ENCODE results near the gene NECTIN1.

NECTIN1 gene, protein sequence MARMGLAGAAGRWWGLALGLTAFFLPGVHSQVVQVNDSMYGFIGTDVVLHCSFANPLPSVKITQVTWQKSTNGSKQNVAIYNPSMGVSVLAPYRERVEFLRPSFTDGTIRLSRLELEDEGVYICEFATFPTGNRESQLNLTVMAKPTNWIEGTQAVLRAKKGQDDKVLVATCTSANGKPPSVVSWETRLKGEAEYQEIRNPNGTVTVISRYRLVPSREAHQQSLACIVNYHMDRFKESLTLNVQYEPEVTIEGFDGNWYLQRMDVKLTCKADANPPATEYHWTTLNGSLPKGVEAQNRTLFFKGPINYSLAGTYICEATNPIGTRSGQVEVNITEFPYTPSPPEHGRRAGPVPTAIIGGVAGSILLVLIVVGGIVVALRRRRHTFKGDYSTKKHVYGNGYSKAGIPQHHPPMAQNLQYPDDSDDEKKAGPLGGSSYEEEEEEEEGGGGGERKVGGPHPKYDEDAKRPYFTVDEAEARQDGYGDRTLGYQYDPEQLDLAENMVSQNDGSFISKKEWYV

DNA sequence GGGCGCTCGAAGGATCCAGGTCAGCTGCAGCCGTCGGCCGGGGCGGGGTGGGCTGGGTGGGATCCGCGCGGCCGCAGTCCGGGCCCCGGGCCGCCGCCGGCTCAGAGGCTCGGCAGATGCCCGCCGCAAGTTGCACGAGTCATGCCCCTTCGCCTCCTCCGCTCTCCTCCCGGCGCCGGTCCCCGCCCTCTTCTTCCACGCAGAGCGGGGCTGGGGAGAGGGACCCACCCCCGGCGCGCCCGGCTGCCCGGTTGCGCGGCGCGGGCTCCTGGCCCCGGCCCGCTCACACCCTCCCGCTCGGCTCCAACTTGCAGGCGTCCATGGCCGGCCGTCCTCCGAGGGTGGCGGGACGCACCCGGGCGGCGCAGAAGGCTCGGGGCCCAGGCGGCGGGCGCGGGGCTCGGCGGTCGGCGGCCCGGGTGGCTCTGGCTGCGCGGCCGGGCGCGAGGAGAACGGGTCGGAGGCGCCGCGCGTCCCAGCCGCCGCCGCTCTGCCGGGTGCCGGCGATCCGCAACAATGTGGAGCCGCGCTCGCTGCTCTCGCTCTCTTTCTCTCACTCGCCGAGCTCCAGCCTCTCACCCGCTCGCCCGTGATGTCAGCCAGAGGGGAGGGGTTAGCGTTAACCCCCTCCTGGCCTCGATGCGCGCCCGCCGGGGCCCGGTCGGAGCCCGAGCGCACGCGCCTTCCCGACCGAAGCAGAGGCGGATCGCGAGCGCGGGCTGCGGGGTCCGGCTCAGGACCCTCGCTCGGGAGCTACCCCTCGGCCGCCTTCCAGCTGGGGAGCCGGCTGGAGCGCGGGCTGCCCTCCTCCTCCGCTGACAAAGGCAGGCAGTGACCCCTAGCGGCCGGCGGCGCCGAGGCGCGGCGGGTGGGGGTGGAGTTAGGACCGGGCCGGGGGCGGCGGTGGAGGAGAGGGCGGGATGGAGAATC lies at the start of gene NECTIN1:
TSS of gene NECTIN1 (minus strand) at position 550 of the 930 bp plus-strand sequence. CDS start 647 bp downstream, outside the sequence.
- H3K4me3 ChIP-seq (ENCODE audit: low read depth, low read length), result peak within 1 kb of the TSS; percentile 95

DNA sequence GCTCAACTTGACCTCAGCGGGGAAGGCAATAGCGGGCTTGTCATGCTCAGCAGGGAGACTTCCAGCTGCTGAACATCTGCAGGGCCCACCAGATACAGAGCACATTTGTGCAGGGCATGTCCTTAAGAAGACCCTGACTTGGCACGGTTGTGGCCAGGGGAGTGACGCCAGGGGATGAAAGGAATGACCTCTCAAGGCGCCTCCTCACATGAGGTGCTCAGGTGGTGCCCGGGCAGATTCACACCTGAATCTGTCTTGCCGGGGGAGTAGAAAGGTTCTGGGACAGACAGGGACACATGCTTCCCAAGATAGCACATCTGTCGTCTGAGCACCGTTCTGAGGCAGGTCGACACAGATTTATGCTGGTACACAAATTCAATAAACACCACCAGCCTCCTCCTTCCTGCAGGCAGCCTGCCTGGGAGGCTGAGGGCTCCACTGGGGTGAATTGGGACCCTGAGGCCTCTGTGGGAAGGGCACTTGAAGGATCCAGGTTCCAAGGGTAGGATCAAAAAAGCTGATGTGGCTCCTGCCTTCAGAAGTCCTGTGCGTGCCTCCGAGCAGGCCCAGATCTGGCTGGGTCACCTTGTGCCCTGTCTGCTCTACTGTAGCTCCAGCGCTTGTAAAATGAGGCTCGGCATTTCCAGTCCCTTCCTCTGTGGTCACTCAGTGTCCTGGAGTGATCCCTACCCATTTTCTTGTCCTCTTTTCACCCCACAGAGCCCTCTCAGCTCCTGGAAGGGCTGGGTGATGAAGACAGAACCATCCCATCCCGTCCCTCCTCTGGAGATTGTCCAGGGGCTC lies 49.6 kb upstream of the NECTIN1 start:
- H3K4me3 ChIP-seq (ENCODE audit: low read depth, low read length), result no peak overlapping the region

GRCh38 chr11:119777940-119778339 lies 48.9 kb upstream of the NECTIN1 start:
- no peak overlapping the region for H3K4me3 ChIP-seq (ENCODE audit: low read depth, low read length)

DNA sequence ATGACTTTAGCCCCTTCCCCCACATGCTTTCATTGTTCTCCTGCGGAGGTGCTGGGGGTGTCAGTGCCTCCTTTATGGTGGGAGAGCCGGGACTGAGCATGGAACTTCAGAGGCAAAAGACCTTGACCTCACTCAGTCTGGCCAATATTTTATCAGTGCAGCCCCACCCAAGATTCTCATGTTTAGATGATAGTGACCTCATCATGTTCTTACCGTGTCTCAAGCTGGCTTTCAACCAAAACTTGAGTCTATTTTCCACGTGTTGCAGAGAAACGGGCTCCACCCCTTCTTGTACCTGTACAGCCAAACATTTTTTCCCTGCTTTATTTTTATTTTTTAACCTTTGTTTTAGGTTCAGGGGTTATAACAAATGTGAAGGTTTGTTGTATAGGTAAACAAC lies 47.7 kb upstream of the NECTIN1 start:
- H3K4me3 ChIP-seq (ENCODE audit: low read depth, low read length), result no peak overlapping the region

DNA sequence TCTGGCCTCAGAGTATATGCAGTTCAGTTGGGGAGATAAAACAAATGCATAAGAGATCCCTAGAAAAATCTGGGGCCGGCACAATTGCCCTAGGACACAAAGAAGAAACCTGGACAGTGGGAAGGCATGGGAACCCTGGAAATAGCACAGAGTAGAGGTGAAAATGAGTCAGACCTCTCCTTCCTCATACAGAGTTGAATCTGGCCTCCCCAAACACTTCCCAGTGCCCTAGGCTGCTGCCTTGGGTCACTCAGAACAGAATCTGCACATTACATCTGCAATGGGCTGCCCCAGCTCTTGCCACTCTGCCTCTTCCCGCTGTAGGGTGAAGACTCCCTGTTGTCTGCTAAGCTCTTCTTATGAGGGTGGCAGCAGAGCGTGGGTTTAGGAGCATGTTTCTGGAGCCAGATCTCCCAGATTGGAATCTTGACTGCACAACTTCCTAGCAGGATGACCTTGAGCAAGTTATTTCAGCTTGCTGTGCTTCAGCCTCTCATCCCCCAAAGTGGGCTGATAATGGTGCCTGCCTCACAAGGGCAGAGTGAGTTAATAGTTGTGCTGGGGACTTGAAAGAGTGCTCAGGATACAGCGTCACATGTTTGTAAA lies 47.1 kb upstream of the NECTIN1 start:
- no peak overlapping the region for H3K4me3 ChIP-seq (ENCODE audit: low read depth, low read length)

GRCh38 chr11:119774172-119774763 lies 45.3 kb upstream of the NECTIN1 start:
- H3K4me3 ChIP-seq (ENCODE audit: low read depth, low read length), result no peak overlapping the region

- no peak overlapping the region for H3K4me3 ChIP-seq (ENCODE audit: low read depth, low read length)
Observed at GRCh38 chr11:119772641-119773415, 43.8 kb upstream of the NECTIN1 start.

DNA sequence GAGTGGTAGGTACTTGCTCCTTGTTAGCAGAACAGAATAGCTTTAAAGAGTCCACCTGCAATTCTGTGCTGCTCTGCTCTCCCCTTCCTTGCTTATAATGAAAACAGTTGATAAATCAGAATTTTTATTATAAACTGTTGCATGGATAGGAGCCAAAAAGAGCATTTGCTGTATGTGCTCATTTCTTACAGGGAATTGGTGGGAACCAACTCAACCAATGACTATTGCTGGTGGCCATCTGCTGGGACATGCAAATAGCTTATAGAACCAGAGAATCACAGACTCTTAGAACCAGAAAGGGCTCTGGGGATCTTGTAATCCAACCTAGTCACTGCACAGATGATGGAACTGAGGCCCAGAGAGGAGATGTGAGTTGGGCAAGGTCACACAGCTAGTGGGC lies 43.1 kb upstream of the NECTIN1 start:
- H3K4me3 ChIP-seq (ENCODE audit: low read depth, low read length), result no peak overlapping the region

GRCh38 chr11:119771172-119771770 lies 42.3 kb upstream of the NECTIN1 start:
- H3K4me3 ChIP-seq (ENCODE audit: low read depth, low read length), result no peak overlapping the region

DNA sequence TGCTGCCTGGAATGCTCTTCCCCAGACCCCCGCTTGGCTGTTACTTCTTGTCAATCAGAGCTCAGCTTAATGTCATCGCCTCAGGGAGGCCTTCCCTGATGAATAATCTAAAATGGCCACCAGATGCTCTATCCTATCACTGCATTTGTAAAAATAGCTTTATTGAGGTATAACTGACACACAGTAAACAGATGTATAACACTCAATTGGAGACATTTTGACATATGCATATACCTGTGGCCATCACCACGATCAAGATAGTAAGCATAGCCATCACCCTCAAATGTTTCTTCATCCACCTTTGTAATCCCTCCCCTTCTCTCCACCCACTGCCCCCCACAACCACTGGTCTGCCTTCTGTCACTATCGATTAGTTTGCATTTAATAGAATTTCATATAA lies 36.6 kb upstream of the NECTIN1 start:
- H3K4me3 ChIP-seq (ENCODE audit: low read depth, low read length), result no peak overlapping the region

DNA sequence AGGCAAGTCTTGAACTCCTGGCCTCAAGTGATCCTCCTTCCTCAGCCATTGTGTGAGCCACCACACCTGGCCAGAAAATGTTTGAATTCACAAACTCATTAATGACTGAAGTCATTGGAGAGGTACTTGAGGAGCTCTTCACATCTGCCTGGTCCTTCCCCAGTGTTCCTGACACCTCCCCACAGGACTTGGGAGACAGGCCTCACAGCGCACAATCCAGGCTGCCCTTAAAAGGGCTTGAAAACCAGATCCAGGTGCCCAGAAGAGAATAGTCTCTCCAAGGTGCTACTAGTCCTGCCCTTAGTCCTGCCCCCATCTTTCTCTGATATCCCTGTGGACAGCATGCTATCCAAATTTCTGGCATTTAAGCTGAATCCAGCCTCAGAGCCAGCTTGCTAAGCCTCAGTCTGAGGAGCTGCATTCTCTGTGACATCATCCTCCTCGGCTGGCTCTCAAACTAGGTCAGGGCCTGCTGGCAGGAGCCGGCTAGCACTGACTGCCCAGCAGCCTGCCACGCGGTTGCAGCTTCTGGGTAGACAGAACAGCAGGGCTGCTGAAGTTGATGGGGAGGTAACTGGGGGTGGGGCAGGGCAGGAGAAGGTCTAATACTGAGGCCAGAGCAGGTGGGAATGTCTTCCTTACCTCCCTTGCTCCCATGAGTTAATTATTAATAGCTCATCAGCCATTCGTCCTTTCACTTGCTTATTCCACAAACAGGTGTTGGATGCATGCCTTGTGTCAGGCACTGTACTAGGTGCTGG lies 35.3 kb upstream of the NECTIN1 start:
- no peak overlapping the region for H3K4me3 ChIP-seq (ENCODE audit: low read depth, low read length)

- no peak overlapping the region for H3K4me3 ChIP-seq (ENCODE audit: low read depth, low read length)
Observed at GRCh38 chr11:119763071-119763728, 34.2 kb upstream of the NECTIN1 start.

- H3K4me3 ChIP-seq (ENCODE audit: low read depth, low read length), result no peak overlapping the region
Observed at GRCh38 chr11:119759747-119760412, 30.9 kb upstream of the NECTIN1 start.

DNA sequence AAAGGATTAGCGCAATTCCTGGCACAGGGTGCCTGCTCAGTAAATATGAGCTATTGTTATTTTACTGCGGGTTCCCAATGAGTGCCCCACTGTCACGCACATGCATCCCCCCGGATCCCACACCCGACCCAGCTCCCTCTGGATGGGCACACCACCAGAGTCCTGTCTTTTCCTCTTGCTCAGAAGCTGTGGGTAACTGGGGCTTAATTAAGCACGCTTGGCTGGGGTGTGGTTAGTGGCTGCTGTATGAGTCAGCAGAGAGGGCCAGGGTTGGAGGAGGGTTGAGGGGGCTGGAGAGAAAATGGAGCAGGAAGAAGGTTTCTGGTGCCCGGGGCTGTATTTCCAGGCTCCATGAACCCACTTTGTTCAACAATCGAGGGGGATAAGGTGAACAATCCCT lies 30.3 kb upstream of the NECTIN1 start:
- no peak overlapping the region for H3K4me3 ChIP-seq (ENCODE audit: low read depth, low read length)

DNA sequence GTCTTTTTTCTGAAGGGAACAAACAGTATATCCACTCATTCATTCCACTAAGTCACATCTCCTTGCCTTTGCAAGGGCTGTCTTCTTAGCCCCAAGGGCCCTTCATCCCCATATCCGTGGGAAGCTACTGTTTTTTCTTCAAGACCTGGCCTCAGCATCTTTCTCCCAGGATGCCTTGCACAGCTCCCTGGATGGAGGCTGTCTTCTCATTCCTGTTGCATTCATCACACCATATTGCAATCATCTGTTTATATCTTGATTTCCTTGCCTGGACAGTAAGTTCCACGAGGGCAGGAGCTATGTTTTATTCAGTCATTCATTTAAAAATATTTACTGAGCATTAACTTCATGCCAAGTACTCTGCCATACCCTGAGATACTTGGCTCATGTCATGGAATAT lies 29.3 kb upstream of the NECTIN1 start:
- H3K4me3 ChIP-seq (ENCODE audit: low read depth, low read length), result no peak overlapping the region

- H3K4me3 ChIP-seq (ENCODE audit: low read depth, low read length), result no peak overlapping the region
Observed at GRCh38 chr11:119757378-119757777, 28.4 kb upstream of the NECTIN1 start.

Measured in iPS-11a (cell line).